Fibroblast of skin of right quadriceps (primary cell): ENCODE results near the gene CACNA1D.
A peak's percentile ranks its signal among the peaks of the same experiment; 100 is the strongest.

Experiments
- DNase-seq: peaks from one replicate; pipeline ENCODE4 v3.0.0-alpha.2; 2013

Gene CACNA1D

DNA sequence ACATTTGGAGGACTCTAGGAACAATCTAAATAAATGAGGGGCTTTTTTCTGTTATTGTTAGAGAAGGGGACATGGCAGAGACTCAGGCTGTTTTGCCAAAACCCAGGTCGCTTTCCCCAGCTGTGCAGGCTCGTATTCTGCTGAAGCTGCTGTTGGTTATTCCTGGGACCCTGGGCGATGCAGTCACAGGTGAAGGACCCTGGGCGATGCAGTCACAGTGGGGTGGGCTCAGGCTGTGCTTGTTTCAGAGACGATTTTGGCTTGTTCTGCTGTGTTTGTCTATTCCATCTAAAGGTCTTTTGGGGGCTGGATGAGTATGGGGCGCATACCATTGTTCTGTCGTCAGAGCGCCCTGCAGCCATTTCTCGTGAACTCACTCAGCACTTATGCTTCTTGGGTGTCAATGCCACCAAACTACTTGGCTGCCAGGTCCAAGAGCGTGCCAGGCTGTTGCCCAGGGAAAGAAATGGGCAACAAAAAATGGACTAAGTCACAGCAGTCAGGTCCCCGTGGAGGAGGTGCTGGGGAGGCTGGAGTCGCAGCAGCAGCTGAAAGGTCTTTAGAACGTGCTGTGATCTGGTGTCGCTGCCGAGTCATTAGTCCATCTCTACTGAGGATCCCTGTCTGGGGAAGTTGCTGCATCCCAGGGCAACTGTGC is 200.4 kb downstream of the CACNA1D start:
- no peak for DNase-seq

DNA sequence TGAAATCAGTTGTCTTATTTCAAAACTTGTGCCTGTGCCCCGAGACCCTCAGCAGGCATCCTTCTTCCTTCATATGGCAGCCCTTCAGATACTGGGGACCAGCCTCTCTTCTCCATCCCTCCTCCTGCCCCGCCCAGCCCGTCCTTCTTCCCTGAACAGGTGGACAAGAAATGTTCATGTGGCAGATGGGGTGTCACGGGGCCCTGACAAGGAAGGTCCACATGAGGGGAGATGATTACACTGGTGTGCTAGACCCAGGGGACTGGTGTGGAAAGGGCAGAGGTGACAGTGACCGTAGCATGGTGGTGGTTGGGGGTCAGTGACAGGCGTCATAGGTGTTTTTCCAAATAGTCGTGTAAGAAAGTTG is 200.9 kb downstream of the CACNA1D start:
- DNase-seq = no peak

DNA sequence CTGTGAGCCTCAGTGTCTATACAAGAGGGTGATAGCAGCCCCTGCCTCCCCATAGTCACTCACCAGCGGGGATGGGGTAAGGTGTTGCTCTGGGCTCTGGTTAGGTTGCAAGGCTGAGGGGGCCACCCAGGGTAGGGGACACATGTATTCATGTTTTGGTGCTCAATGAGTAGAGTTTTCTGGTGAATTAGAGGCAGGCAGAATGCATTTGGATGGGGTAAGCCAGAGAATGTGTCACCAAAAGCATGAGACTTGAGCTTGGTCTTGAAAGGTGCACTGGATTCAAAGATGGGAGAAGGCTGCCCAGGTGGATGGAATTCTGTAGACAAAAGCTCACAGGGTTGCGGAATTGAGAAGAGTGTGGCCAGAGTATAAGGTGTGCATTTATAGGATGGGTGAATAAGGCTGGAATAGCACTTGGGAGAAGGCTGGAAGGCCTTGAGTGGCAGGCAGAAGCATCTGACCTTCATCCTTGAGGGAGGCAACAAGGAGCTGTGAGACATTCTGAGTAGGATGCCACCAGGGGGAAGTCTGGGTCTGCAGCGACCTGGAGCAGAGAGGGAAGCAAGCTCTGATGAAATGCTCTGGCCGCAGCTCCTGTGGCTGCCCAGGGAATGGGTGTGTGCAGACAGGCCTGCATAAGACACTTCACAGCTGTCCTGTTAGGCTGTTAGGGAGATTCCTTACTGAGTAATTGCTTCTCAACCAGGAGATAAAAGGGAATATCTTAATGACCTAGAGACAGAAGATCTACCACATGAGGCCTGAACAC is 202.2 kb downstream of the CACNA1D start:
- no peak for DNase-seq

GRCh38 chr3:53700441-53700840 is 206.0 kb downstream of the CACNA1D start:
- DNase-seq = no peak

DNA sequence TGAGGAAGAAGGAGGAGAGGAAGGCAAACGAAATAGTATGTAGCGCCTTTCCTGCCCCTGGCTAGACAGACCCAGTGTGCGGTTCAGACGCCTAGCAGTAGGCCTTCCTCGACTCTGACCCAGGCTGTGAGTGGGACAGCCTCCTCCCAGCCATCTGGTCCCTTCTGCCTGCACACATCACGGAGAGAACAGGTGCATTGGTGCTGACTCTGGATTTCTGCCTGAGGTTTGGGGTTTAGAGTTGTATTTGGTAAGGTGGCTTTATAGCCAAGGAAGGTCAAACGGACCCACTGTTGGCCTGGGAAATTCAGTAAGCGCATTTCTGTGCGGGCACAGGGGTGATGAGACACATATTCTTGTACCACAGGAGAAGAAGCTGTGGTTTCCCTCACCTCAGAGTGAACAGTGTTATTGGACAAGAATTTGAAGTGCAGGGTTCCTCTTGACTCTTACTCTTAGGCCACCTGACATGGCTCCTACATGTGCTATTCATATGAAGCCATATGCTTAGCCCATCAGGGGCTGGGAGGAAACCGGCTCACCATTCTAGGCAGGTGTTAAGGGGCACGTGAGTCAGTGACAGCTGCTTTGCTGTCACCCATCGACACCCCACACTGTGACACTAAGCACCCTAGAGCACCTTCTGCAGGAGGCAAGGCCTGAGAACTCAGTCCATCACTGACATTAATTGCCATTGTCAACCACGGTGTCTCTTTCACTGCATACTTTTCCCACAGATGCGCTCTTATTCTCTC is 208.5 kb downstream of the CACNA1D start:
- no peak for DNase-seq

- DNase-seq = no peak
These were observed 209.4 kb downstream of the CACNA1D start for GRCh38 chr3:53703630-53704362.

GRCh38 chr3:53704363-53704725 is 209.9 kb downstream of the CACNA1D start:
- no peak for DNase-seq

DNA sequence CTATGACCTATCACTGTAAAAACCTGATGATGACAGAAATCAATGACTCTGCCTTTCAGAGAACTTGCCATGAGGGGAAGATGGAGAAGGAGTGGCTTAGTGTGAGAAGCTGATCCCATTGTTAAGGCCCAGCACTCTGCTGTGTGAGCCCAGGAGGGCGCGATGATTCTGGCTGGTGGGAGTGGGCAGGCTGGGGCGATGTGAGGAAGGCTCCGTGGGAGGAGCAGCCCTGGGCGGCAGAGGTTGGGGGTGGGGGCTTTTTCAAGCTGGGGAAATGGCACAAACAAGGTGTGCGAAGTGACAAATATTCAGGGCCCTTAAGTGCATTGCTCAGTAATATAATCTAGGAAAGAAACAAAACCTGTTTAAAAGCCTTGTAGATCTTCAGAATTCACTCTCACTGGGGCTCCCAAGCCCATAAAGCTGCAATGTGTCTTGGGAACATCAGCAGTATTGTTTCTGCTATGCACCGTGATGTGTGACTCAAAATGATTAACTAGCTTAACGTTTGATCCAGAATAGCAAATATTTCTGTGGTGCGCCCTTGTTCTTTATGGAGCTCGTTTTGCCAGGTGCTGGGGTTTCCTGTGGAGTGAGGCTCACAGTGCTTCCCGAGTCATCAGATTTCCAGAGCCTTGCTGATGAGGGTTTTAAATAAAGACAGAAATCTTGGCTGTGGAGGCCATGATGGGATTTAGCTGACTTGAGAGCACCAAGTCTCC is 210.8 kb downstream of the CACNA1D start:
- no peak for DNase-seq

DNA sequence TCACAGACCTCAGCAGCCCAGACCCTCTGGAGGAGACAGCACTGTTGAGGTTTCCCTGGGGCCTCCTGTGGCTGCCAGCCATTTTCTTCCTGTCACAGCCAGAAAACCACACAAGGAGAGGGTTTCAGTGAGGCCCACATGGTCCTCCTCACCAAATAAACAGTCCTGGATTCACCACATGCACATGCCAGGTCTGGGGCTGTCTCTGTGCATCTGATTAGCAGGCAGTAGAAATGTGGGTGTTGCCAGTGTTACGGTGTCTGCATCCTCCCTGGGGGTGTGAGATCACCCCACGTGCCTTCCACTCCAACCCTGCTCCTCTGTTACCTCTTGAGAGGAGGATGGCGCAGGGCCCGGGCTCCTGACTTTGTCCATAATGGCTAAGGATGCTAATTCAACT is 211.4 kb downstream of the CACNA1D start:
- no peak for DNase-seq

- DNase-seq = no peak
These were observed 212.8 kb downstream of the CACNA1D start for GRCh38 chr3:53707222-53707621.

GRCh38 chr3:53708001-53708621 is 213.7 kb downstream of the CACNA1D start:
- no peak for DNase-seq

DNA sequence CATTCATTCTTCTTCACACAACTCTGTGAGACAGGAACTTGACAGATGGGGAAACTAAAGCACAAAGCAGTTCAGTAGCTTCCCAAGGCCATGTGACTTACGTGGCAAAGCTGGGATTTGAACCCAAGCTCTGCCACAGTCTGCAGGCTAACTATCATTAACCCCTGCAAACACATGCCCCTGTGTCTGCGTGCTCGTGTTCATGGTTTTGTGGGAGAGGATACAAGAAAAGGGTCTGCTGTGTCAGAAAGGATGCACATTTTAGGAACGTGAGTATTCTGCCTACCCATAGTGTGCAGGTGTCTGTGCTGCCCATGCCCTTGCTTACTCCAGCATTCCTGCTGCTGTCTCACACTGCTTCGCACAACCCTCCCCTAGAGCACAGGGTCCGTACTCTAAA is 214.8 kb downstream of the CACNA1D start:
- no peak for DNase-seq

GRCh38 chr3:53709860-53710674 is 215.7 kb downstream of the CACNA1D start:
- peak; percentile 46 for DNase-seq

DNA sequence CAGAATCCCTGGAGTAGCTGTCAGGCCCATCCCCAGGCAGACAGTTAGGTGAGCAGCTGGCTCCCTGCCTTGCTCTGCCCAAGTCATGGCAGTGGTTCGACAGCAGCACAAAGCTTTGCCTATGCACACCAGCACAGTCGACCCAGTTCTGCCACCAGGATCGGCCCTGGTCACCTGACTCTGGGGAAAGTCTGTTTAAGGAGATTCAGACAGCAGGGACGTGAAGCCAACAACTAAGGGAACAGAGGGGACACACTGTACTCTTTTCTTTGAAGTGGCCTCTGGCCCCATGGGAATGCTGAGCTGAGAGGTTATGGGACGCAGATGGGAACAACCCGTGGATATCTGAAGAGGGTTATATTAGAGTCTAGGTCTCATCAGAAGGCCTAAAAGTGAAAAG is 217.0 kb downstream of the CACNA1D start:
- DNase-seq = no peak

GRCh38 chr3:53712817-53713388 is 218.5 kb downstream of the CACNA1D start:
- DNase-seq = no peak

- DNase-seq = no peak
These were observed 219.2 kb downstream of the CACNA1D start for GRCh38 chr3:53713626-53714025.

- peak; percentile 29 for DNase-seq
These were observed 221.5 kb downstream of the CACNA1D start for GRCh38 chr3:53715815-53716483.

DNA sequence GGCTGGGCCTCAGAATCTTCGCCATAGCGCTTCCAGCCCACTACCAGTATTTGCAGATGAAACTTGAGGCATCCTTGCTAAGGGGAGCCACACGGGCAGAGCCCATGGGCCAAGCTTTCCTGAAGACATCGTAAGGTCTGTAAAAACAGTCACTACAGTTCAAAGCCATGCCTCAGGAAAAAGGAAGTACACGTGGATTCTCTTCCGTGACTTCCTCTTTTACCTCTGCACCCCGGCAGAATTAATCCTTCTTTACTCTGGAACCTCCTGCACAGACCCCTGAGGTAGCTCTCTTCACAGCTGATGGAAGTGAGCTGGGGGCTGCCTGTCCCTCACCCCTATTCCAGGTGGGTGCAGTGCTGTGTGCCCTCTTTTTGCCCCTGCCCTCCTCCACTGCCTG is 222.6 kb downstream of the CACNA1D start:
- DNase-seq = no peak

GRCh38 chr3:53718462-53718861 is 224.1 kb downstream of the CACNA1D start:
- DNase-seq = no peak

DNA sequence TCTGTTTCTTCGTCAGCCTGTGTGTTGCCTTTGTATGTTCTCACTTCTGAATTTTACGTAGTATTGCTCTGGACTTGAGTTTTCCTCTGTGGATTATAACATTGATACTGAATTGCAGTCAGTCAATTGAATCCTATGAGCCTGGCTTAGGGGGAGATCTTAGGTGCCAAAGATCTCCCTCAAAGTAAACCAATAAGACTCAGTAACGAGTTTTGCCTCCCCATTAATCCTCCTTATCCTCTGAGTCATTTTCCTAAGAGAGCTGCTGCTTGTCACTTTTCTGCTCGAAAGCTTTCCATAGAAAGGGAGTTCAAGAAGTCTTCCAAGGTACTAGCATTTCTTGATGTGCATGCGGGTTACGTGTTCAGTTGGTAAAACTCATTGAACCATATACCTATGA is 225.4 kb downstream of the CACNA1D start:
- no peak for DNase-seq
